Measurements from ENCODE around the gene LRMDA.

Gene LRMDA

GRCh38 chr10:76074659-76075058, 643.2 kb downstream of the LRMDA start:
- no peak for DNase-seq

GRCh38 chr10:76080451-76080850, 649.0 kb downstream of the LRMDA start:
- DNase-seq = no peak

- no peak for DNase-seq
These were observed 649.6 kb downstream of the LRMDA start for GRCh38 chr10:76080991-76081390.

- DNase-seq = no peak
These were observed 650.8 kb downstream of the LRMDA start for GRCh38 chr10:76082232-76082631.

GRCh38 chr10:76082956-76083355, 651.5 kb downstream of the LRMDA start:
- peak; percentile 93 for DNase-seq

- no peak for DNase-seq
These were observed 653.8 kb downstream of the LRMDA start for GRCh38 chr10:76085002-76085816.

GRCh38 chr10:76085817-76086167, 654.4 kb downstream of the LRMDA start:
- no peak for DNase-seq

- no peak for DNase-seq
These were observed 654.8 kb downstream of the LRMDA start for GRCh38 chr10:76086170-76086760.

GRCh38 chr10:76086761-76087639, 655.6 kb downstream of the LRMDA start:
- DNase-seq = peak; percentile 73

GRCh38 chr10:76088008-76088407, 656.6 kb downstream of the LRMDA start:
- DNase-seq = no peak

- DNase-seq = no peak
These were observed 657.6 kb downstream of the LRMDA start for GRCh38 chr10:76088980-76089379.

- DNase-seq = no peak
These were observed 658.2 kb downstream of the LRMDA start for GRCh38 chr10:76089556-76090180.

GRCh38 chr10:76091926-76092325, 660.5 kb downstream of the LRMDA start:
- no peak for DNase-seq

- no peak for DNase-seq
These were observed 675.2 kb downstream of the LRMDA start for GRCh38 chr10:76106611-76107010.

GRCh38 chr10:76108563-76109359, 677.3 kb downstream of the LRMDA start:
- no peak for DNase-seq

GRCh38 chr10:76111404-76111803, 680.0 kb downstream of the LRMDA start:
- no peak for DNase-seq

GRCh38 chr10:76111986-76112825, 680.8 kb downstream of the LRMDA start:
- peak; percentile 92 for DNase-seq

GRCh38 chr10:76112826-76113150, 681.4 kb downstream of the LRMDA start:
- DNase-seq = no peak

- no peak for DNase-seq
These were observed 682.5 kb downstream of the LRMDA start for GRCh38 chr10:76113952-76114351.

- no peak for DNase-seq
These were observed 683.2 kb downstream of the LRMDA start for GRCh38 chr10:76114581-76115001.

GRCh38 chr10:76115131-76115470, 683.7 kb downstream of the LRMDA start:
- DNase-seq = no peak
